ENCODE results near the gene HMOX1.
"Not testable (repeated sequence)": the region's sequence is repeated elsewhere in the genome, so short reads cannot be mapped to it uniquely, and the experiment has no call there.

HMOX1 gene

DNA sequence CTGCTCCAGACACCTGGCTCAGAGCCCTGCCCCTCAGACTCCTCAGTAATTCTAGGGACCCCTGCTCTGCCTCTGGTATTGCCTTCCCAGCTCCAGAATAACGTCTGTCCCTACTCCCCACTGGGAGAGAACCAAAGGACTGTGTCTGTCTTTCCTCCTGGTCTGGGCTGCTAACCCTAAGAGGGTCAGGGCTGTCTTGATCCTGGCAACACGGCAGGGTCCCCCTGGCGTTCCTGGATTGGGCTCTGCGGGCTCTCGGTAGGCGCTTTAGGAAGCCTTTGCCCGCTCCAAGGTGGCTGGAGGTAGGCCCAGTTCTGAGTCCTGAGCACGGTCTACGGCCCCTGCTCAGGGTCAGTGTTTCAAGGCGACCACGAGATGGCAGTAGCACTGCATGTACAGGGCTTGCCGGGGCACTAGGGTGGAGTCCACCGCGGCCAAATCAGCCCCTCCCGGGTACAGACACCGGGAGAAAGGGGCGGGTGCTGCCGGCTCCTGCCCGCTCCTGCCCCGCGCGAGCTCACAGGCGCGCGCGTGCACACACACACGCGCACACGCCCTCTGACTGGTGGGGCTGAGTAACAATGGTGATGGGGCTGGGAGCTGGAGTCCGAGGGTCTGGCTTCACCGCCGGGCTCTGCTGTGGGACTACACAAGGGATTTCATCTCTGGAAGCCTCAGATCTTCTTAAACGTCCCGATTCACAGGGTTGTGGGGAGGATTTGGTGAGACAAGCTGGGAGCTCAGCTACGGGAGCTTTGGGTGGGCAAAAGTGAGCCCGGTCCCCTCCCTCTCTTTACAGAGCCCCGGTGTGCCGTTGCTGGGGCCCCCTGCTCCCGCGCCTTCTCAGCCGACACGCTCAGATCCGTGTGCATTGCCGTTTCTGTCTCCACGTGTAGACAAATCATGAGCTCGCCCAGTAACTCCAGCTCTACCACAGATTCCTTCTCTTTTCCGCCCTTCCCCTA is 30.1 kb upstream of the HMOX1 start:
- DNase-seq: peak; percentile 87 to 91

DNA sequence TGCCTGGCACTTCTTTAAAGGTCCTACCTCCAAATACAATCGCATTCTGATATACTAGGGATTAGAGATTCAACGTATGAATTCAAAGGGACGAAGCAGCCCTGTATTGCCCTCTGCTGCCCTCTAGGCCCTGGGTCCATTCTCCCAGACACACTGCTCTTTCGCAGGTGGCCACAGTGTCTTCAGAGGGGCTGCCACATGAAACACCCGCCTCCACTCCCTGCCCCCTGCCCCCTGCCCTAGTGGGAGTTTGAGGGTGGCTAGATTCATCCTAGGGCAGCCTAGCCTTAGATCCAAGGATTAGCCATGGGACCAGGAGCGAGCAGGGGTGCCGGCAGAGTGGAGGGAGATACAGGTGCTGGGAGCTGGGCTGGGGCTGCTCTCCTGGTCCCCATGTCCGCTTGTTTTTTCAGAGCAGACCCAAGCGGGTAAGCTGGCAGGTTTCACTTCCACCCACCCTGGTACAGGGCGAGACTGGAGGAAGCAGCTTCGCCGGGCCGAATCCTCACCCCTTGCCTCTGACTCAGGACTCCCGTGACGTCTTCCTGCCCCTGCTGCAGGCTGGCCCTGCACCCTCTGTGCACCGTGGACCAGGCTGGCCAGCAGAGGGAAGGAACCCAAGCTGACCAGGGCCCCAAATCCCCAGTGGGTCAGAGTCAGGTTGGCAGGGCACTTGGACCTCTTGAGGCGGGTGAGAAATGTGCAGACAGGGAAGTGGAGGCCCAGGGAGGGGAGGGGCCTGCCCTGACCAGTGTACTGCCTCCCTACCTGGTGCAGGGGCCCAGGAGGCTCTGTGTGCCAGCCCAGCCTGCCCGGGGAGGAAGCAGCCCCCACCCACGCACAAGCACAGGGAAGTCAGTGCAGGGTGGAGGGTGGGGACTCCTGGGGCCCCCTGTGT is 28.4 kb upstream of the HMOX1 start:
- peak; percentile 74 to 81 for DNase-seq

DNA sequence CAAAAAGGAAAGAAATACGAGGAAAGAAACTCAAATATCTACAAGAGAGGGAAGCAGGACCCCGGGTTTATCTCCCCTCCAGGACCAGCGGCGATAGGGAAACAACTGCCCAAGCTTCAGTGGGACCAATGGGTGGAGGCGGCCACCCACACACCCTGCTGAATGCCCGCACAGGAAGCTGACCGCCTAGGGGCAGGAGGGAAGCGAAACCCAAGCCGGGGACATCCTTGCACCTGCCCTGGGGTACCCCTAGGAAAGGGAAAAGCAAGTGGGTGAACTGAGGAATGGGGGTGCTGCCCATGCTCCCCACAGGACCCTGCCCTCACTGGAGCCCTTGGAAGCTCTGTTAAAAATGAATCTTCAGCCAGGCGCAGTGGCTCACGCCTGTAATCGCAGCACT is 27.6 kb upstream of the HMOX1 start:
- DNase-seq: no peak

DNA sequence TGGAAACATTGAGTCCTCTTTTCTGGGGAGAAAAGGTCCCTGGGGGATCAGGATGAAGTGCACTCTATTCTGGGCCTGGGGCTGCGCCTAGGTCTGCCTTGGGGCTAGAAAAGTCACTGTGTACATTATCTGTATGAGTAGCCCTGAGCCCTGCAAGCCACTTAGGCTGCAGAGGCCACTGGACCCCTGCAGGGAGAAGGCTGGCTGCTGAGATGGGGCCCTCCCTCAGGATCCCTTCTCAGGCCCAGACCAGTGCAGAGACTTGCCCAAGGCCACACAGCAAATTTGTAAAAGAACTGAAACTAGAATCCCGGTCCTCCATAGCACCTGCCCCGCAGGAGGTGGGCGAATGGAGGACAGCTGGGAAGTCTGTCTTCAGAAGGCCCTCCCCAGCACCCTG is 26.8 kb upstream of the HMOX1 start:
- DNase-seq: no peak

DNA sequence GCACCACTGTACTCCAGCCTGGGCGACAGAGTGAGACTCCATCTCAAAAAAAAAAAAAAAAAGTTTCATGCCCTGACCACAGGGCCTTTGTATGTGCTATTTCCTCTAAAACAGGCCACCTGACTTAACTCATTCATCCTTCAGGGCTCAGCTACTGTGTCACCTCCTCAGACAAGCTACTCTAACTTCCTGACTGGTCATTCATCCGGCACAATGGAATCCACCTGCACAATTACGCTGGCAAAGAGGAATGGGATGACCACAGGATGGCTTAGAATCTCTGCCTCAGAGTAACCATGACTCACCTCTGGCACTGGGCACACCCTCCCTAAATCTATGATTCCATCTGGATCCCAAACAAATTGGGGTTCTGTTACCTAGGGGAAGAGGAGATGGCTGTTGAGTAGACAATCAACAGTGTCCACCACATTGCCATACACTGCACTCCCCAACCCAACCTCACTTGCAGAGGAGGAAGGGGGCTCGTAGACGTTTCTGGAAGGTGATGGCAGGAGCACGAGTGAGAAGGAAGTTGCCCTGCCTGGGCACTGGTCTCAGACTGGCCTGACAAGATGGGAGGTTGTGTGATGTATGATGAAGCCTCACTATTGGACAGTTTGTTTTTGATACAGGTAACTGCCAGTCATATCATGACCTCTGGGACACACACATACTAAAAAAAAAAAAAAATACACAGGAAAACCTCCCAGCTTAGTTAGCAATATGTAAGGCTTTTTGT is 22.8 kb upstream of the HMOX1 start:
- DNase-seq: no peak

DNA sequence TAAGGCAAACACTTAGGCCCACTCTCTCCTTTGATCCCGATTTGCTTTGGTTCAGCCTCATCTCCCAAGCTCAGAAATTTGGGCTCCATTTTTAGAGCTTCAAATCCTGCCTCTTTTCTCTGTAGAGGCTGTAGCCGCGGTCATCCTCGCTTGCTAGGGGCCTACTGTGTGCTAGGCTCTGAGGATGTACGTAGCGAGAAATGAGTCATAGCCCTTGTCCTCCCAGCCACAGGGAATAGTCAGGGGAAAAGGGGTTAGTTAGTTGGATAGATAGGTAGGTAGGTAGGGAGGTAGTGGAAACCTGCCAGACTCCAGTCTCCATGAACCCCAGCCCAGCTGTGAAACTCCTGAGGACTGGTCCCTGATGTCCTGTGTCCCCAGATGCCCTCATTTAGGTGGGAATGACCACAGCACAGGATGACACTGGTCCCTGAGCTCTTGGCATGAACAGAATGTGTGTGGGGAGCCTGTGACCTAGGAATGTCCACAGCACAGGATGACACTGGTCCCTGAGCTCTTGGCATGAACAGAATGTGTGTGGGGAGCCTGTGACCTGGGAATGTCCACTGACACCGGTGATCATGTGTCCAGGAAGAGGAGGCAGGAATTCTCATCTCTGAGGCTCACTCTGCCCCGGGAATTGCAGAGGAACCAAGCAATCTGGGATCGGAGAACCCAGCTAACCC is 21.4 kb upstream of the HMOX1 start:
- DNase-seq: no peak

DNA sequence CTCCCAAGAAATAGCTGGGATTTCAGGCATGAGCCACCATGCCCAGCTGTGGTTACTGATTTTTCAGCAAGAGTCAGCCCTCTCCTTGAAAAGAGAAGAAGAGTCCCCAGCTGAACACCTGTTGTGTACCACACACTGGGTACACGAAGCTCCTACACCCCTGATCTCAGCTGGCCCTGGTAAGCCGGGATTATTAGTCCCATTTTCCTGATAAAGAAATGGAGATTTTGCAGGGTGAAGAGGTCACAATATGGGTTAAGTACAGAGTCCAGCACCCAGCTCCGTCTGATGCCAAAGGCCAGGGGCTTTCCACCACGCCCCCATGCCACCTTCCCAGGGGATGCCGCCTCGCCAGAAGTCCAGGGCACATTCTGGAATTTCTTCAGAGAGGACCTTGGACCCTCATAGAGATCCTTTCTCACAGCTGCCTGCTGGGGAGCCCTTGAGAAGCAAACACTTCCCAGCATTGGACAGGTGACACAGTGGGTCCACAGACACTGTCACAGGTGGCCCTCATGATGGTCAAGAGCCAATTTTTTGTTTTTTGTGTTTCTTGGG is 19.8 kb upstream of the HMOX1 start:
- no peak for DNase-seq

DNA sequence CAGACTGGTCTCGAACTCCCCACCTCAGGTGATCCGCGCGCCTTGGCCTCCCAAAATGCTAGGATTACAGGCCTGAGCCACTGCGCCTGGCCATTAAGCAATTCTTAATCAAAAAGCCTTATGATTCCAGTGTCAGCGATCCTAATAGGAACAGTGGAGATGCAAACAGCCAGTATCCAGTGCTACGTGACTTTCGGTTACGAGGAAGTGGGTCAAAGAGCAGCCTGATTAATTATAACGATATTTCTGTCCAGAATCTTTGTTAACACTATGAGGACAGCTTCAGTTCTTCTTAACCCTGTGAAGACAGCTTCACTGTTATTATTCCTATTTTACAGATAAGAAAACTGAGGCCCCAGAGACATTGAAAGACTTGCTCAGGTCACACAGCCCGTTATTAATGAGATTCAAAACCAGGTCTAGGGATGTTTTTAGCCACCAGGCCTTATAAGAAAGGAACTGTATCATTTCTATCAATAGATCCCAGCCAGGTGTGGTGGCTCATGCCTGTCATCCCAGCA is 17.3 kb upstream of the HMOX1 start:
- DNase-seq: no peak

DNA sequence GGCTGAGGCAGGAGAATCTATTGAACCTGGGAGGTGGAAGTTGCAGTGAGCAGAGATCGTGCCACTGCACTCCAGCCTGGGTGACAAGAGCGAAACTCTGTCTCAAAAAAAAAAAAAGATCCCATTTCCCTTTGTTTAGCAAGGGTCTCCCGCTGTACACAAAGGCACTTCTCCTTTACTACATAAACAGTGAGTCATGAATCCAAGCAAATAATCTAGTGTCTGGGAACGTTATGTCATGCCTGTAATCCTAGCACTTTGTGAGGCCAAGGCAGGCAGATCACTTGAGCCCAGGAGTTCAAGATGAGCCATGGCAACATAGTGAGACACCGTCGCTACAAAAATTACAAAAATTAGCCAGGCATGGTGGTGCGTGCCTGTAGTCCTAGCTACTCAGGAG is 16.7 kb upstream of the HMOX1 start:
- not testable (repeated sequence) for DNase-seq

DNA sequence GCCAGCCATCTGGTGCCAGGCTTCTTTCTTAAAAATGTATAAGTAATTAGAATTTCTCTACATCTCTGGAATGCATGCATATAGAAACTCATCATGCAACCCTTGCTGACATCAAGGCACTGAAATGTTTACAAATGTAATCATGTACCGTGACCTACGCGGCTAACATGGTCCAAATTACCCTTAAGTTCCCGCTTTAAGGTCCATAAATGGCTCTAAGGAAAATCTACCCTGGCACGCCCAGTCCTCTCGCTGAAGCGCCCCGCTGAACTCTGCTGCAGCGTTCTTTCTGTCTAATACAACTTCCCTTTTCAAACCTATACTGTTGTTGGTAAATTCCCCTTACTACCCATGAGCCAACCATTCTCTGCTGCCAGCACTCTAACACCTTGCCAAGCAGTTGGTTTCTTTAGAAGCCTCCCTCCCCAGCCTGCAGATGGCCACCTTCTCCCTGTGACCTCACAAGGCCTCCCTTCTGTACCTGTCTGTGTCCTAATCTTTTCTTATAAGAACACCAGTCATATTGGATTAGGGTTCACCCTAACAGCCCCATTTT is 13.5 kb upstream of the HMOX1 start:
- DNase-seq: no peak

DNA sequence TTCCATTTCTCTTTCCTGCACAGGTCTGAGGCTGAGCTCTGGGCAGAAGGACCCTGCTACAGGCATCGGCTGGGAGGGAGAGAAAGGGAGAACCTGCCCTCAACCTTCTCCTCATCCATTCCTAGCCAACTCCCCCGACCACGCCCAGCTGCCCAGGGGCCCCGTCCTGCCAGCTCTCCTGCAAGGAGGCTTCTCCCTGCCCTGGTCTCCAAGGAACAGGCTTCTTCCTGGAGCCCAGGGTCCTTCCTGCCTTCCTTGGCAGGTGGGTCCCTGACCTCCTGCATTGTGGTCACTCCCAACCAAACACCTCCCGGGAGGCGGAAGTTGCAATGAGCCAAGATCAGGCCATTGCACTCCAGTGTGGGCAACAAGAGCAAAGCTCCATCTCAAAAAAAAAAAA is 12.5 kb upstream of the HMOX1 start:
- DNase-seq: no peak

DNA sequence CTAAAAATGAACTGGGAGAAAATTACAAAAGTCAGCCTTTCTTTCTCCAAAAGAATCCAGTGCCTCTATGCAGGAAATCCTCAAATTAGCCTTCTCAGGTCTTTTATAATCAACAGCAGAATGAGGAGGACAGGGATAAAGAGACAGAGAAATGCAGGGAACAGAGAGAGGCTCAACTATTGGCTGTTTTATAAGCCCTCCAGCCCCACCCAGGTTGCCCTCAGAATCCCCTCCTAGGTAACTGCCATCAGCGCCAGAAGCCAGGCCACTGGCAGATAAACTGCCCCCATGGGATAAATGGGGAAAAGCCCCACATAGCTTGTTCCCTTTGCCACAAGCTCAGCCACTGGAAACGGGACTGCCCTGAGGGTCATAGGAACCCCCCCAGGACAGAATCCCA is 10.9 kb upstream of the HMOX1 start:
- no peak for DNase-seq

DNA sequence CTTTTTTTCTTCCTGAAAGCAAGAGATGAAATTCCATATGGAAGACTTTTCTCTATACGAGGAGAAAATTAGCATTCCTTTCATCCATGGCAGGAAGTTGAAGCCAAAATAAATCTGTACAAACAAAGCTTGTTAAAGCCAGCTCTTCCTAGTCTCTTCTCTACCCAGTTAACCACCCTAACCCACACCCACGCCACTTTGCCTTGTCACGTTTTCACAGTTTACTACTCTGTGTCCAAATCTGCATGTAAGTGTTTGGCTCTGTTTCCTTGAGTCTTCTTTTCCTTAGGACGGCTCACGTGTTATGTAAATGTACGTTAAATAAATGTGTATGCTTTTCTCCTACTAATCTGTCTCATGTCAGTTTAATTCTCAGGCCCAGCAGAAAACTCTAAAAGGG is 7.1 kb upstream of the HMOX1 start:
- DNase-seq: no peak

DNA sequence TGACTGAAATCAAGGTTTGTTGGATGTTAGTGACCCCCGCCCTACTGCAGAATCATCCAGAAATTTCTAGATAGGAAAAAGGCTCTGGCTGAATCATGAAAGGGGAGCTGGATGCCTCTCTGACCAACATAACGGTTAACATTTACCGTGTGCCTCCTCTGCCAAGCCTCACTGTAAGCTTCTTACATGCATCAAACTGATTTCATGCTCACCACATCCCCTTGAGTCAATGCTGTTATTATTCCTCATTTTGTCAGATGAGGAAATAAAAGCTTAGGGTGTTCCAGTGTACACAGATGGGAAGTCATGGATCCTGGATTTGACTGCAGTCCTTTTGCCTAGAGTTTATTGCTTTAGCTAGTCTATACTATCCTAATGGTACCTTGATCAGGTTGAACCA is 5.9 kb upstream of the HMOX1 start:
- no peak for DNase-seq

DNA sequence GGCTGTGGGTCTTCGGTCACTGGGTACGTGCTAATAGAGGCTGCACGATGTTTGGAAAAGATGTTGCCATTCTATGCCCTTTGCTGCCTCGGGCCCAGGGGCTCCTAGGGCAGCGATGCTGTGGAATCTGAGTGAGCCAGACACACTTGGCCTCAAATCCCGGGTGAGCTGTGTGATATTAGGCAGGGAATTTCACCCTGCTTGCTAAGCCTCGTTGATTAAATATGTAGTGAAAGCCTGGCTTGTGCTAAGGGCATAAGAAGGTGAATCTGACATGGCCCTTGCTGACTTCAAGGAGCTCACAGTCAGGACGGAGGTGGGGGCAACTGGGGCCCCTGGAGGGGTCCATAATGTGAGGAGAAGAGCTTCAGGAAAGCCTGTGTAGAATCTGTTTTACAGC is 5.4 kb upstream of the HMOX1 start:
- DNase-seq: no peak

DNA sequence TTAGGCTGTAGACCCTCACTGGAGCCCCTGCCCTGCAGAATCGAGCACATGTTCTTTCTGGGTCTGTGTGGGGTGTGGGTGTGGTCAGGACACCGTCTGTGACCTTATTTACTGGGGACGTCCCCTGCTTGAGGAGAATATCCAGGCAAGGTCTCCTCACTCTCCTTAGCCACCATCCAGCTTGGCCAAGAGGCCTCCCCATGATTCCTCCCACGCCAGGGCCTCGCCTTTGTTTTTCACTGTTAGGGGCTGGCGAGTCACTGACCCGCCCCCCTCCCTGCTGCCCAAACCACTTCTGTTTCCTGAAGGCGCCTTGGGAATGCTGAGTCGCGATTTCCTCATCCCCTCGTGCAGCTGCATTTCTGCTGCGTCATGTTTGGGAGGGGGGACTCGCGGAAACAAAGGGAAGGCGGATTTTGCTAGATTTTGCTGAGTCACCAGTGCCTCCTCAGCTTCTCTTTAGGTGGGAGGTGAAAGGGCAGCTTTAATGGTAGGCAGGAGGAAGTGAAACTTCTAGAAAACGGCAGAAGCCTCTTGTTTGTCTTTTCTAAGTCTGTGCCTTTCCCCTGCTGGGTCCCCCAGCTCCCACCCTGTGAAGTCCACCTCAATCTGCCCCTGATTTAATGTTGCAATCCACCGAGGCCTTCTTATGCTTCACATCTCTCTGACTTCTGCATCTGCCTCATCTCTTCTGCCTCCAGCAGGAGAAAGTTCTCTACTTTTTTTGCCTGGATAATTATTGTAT is 4.0 kb upstream of the HMOX1 start:
- DNase-seq: peak; percentile 38 to 52

DNA sequence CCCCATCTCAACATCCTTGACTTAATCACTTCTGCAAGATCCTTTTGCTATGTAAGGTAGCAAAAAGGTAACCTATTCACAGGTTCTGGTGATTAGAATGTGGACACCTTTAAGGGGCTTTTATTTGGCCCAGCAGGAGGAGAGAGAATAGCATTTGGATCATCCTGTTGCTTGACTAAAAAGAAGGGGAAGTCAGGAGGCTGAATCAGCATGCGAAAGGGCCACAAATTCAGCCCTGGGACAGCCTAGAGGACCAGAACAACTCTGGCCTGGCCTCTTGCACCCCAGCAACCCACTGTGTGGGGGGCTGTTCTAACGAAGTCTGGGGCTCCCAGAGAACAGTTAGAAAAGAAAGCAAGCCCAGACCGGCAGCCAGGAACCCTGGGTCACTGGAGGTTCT is 3.2 kb upstream of the HMOX1 start:
- no peak for DNase-seq

DNA sequence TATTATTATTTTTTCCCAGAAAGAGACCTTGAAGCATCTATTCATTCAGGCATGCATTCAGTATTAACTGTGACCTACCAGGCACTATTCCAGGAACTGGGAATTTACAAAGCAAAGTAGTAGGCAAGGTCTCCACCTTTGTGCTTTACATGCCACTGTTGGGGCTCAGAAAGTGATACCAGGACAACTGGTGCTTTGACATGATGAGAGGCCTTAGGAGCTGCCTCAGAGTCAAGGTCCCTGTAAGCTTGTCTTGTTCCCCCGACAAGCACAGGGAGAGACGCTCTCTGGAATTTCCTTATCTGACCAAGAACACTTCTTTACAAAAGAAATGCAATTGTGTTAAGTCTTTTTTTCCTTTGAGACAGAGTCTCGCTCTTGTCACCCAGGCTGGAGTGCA is 2.3 kb upstream of the HMOX1 start:
- DNase-seq: no peak

DNA sequence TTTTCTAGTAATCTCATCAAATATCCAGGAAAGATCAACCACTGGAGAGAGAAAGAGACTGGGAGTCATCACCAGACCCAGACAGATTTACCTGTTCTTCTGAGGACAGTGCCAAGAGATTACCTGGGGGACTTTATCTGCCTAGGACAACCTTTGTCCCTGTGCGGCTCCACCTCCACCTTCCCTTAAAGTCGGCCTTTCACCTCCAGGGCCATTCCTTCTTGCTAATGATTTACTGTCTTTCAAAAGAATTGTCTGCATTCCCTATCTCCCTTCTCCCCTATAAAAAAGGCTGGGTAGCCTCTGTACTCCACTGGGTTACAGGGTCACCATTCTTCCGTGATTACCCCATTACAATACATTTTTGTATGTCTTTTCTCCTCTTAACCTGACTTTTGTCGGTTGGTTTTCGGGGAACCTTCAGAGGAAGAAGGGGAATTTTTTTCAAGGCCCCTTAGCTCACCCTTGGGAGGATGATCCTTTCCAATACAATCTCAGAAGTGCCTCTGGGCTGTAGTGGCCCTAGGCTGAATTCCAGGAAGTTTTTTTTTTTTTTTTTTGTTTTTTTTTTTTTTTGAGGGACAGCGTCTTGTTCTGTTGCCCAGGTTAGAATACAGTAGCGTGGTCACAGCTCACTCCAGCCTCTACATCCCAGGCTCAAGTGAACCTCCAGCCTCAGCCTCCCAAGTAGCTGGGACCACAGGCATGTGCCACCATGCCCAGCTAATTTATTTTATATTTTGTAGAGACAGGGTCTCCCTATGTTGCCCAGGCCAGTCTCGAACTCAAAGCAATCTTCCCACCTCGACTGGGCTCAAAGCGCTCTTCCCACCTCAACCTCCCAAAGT is 1.5 kb upstream of the HMOX1 start:
- DNase-seq: no peak

DNA sequence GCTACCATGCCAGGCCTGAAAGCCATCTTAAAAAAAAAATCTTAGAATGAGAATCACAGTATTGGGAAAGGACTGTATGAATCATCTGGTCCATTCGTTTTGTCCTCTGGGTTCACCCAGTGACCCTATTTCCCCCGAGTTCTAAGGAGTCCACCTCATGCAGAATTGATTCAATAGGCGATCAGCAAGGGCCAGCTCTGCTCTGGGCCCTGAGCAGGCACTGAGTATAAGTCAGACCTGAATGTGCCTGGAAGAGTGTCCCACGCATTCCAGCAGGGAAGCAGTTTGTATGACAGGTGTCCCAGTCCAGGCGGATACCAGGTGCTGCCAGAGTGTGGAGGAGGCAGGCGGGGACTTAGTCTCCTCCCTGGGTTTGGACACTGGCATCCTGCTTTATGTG is 883 bp upstream of the HMOX1 start:
- DNase-seq: no peak
